HEK293T (cell line): ENCODE data around the gene DDX28.

Experiments
- FOXA1 ChIP-seq: fragments of 450-650 bp; IDR thresholded peaks from 2 replicates; pipeline ENCODE4 v1.6.1; 2016; ENCODE audit warnings: mild to moderate bottlenecking
- FOXM1 ChIP-seq: fragments of 450-650 bp; IDR thresholded peaks from 2 replicates; pipeline ENCODE4 v1.6.1; 2017; ENCODE audit warnings: mild to moderate bottlenecking, borderline replicate concordance
- LEF1 ChIP-seq: fragments of 450-650 bp; IDR thresholded peaks from 2 replicates; pipeline ENCODE4 v1.6.1; 2017; ENCODE audit warnings: mild to moderate bottlenecking, borderline replicate concordance
- SUZ12 ChIP-seq: fragments of 450-650 bp; IDR thresholded peaks from 2 replicates; pipeline ENCODE4 v1.6.1; 2016; ENCODE audit warnings: mild to moderate bottlenecking

- TF ChIP-seq LEF1: no peak
- no peak for TF ChIP-seq FOXM1
- TF ChIP-seq FOXA1: no peak
- no peak for TF ChIP-seq SUZ12
These were observed 8.9 kb upstream of the DDX28 start for GRCh38 chr16:68031951-68032350.
